NCI-H2081 treated with DMSO at 0.1 percent for 48 hours (cell line): ENCODE measurements around the gene SERTM1.
A peak's percentile ranks its signal among the peaks of the same experiment; 100 is the strongest.

Source experiments
- DNase-seq: peaks from one replicate; lab custom pipeline; 2025; lab: John Stamatoyannopoulos, UW

Gene SERTM1

GRCh38 chr13:36712290-36712689 is 38.5 kb downstream of the SERTM1 start:
- DNase-seq, result no peak

- no peak for DNase-seq
Observed at GRCh38 chr13:36712770-36713169, 39.0 kb downstream of the SERTM1 start.

GRCh38 chr13:36713887-36714286 is 40.1 kb downstream of the SERTM1 start:
- no peak for DNase-seq

GRCh38 chr13:36715841-36716240 is 42.0 kb downstream of the SERTM1 start:
- no peak for DNase-seq

- no peak for DNase-seq
Observed at GRCh38 chr13:36717017-36717416, 43.2 kb downstream of the SERTM1 start.

GRCh38 chr13:36717966-36718545 is 44.2 kb downstream of the SERTM1 start:
- no peak for DNase-seq

- DNase-seq, result no peak
Observed at GRCh38 chr13:36718686-36719085, 44.9 kb downstream of the SERTM1 start.

GRCh38 chr13:36724141-36724540 is 50.3 kb downstream of the SERTM1 start:
- no peak for DNase-seq

- DNase-seq, result no peak
Observed at GRCh38 chr13:36725936-36726335, 52.1 kb downstream of the SERTM1 start.

GRCh38 chr13:36728006-36728405 is 54.2 kb downstream of the SERTM1 start:
- no peak for DNase-seq

GRCh38 chr13:36736119-36736726 is 62.4 kb downstream of the SERTM1 start:
- peak; percentile 18 for DNase-seq

- DNase-seq, result no peak
Observed at GRCh38 chr13:36737524-36738083, 63.8 kb downstream of the SERTM1 start.

- no peak for DNase-seq
Observed at GRCh38 chr13:36745436-36745835, 71.6 kb downstream of the SERTM1 start.

GRCh38 chr13:36746051-36746450 is 72.2 kb downstream of the SERTM1 start:
- no peak for DNase-seq
